ENCODE data around the gene MYL2.

Gene MYL2

DNA sequence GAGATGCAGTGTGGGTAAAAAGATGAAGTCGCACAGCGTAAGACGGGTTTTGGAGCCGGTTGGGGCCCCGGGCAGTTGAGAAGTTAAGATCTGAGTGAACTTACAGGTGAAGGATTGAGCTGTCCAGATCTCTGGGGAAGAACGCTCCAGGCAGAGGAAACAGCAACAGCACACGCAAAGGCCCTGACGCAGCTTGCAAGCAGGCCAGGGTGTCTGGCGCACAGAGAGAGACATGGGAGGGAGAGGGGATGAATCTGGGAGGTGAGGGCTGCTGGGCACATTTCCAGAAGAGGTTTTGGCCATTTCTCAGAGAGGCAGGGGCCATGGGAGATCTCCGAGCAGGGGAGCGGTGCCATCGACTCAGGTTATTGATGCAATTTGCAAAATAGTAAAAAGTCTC, 31.0 kb downstream of the MYL2 start:
- no peak overlapping the region for H3K27ac ChIP-seq
- no peak for TF ChIP-seq ZFX (IDR thresholded peaks at IDR 0.05; ENCODE audit: borderline replicate concordance)
- TF ChIP-seq, protein P1, sequence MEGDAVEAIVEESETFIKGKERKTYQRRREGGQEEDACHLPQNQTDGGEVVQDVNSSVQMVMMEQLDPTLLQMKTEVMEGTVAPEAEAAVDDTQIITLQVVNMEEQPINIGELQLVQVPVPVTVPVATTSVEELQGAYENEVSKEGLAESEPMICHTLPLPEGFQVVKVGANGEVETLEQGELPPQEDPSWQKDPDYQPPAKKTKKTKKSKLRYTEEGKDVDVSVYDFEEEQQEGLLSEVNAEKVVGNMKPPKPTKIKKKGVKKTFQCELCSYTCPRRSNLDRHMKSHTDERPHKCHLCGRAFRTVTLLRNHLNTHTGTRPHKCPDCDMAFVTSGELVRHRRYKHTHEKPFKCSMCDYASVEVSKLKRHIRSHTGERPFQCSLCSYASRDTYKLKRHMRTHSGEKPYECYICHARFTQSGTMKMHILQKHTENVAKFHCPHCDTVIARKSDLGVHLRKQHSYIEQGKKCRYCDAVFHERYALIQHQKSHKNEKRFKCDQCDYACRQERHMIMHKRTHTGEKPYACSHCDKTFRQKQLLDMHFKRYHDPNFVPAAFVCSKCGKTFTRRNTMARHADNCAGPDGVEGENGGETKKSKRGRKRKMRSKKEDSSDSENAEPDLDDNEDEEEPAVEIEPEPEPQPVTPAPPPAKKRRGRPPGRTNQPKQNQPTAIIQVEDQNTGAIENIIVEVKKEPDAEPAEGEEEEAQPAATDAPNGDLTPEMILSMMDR (IDR thresholded peaks at IDR 0.05) = no peak

DNA sequence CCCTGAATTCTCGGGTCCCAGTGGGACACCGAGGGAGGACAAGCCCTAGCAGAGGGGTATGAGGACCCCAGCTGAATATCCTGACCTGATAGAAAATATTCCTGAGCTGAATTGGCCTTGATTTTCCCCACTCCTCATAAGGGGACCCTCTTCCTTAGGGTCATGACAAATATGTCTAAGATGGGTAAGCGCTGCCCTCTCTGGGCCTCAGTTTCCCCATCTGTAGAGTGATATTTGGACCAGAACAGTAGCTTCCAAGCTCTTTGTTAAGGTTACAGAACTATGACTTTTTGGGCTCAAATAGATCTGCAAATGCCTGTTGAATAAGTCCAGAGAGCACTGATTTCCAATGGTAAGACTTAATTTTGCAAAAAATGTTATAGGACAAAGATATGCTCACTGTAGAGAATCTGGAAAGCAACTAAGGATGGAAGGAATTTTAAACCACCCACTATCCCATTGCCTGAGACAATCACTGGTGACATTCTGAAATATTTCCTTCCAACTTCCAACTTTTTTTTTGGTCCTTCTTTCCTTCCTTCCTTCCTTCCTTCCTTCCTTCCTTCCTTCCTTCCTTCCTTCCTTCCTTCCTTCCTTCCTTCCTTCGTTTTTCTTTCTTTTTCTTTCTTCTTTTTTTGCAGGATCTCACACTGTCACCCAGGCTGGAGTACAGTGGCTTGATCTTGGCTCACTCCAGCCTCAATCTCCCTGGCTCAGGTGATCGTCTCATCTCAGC, 32.0 kb downstream of the MYL2 start:
- H3K27ac ChIP-seq = no peak overlapping the region
- TF ChIP-seq, protein P1 (IDR thresholded peaks at IDR 0.05) = no peak; the same call in none of the 2 replicates
- TF ChIP-seq ZFX (IDR thresholded peaks at IDR 0.05; ENCODE audit: borderline replicate concordance) = no peak

DNA sequence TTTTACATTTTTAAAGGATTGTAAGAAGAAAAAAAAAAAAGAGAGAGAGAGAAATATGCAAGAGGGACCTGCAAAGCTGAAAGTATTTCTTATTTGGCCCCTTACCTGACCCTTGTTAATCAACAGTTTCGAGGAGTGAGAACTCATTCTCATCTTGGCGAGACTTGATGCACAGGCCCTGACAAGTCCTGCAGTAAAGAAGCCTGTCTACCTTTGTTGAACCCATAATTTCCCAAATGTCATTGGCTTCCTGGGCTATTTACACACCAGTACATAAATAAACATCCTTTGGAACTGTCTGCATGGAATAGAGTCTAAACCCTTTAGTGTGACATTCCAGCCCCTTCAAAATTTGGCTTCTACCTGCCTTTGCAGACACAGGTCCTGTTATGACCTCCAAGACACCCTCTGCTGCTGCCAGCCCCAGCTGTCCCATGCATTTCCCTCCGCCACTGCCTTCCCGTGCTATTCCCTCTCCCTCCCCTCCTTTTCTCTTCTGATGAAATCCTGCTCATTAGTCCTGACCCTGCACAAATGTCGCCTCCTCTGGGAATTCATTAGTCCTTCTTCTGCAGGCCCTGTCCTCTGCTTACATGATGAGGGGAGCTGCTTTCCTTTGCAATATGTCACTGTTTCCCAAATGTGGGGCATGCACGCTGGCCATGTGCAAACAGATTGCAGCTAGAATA, 35.1 kb downstream of the MYL2 start:
- no peak overlapping the region for H3K27ac ChIP-seq
- TF ChIP-seq, protein P1 (IDR thresholded peaks at IDR 0.05) = no peak
- TF ChIP-seq ZFX (IDR thresholded peaks at IDR 0.05; ENCODE audit: borderline replicate concordance) = no peak

DNA sequence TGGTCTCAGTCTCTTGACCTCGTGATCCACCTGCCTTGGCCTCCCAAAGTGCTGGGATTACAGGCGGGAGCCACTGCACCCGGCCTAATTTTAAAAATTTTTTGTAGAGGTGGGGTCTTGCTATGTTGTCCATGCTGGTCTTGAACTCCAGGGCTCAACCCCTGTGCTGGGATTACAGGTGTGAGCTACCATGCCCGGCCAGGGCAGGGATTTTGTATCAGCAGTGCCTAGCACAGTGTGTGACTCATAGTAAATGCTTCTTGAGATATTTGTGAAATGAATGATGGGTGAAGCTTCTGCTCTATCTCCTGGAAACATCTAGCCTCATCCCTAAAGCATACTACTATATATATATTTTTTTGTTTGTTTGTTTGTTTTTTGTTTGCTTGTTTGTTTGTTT, 37.1 kb downstream of the MYL2 start:
- H3K27ac ChIP-seq = no peak overlapping the region
- no peak for TF ChIP-seq ZFX (IDR thresholded peaks at IDR 0.05; ENCODE audit: borderline replicate concordance)
- TF ChIP-seq, protein P1 (IDR thresholded peaks at IDR 0.05) = no peak

DNA sequence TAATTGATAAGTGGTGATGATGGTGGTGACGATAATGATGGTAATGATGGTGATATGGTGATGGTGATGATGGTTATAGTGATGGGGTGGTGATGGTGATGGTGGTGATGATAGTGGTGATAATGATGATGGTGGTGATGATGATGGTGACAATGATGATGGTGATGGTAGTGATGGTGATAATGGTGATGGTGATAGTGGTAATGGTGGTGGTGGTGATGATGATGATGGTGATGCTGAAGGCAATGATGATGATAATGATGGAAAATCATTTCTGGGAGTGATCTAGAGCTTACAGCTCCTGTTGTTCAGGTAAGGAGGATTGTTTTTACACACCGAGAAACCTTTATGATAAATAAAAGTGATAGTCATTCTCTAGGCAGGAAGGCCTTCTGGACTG, 39.7 kb downstream of the MYL2 start:
- H3K27ac ChIP-seq = no peak overlapping the region
- no peak for TF ChIP-seq ZFX (IDR thresholded peaks at IDR 0.05; ENCODE audit: borderline replicate concordance)
- TF ChIP-seq, protein P1 (IDR thresholded peaks at IDR 0.05) = no peak

DNA sequence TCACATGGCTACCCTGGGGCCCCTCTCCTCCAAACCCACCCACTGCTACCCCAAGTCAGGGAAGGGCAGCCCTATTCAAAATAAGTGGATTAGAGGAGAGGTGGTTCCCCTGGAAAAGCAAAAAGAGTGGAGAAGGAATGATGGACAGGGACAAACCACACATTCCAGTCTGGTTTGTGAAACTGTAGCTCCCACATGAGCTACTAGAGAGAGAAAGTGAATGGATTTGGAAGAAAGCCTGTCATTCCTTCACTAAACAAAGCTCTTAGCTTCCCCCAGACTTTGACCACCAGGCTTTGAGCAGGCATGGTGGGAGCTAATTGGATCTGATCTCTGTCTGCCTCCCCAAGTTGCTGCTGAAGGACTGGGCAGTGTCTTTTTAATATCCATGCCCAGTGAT, 45.6 kb downstream of the MYL2 start:
- TF ChIP-seq ZFX (IDR thresholded peaks at IDR 0.05; ENCODE audit: borderline replicate concordance) = no peak
- TF ChIP-seq, protein P1 (IDR thresholded peaks at IDR 0.05) = no peak
- no peak overlapping the region for H3K27ac ChIP-seq

DNA sequence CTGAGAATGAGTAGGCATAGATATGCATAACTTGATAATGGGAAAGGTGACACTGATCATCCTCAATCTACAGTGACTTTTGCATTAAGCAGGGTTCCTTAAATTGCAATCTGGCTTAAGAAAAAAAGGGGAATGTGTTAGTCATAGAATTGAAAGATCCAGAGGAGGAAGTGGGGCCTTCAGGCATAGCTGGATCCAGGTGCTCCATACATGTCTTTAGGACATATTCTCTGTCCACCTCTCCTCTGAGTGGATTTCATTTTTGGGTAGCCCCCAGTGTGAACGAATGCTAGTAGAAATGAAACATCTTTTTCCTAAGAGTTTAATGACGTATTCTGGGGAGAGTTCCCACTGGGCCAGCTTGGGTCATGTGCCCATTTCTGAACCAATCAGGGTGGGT, 46.0 kb downstream of the MYL2 start:
- H3K27ac ChIP-seq = no peak overlapping the region
- no peak for TF ChIP-seq ZFX (IDR thresholded peaks at IDR 0.05; ENCODE audit: borderline replicate concordance)
- TF ChIP-seq, protein P1 (IDR thresholded peaks at IDR 0.05) = no peak

Data from 22Rv1 (cell line).